Activated CD4-positive, alpha-beta T cell treated with anti-CD3 and anti-CD28 coated beads, Interleukin-2, amount 10 ng/mL, durations not matched to agents 7 days and 5 days (primary cell): ENCODE measurements around the gene ACTL6A. TPM values are rescaled to one million over a fixed set of nuclear protein-coding genes. Genes with fewer than 3 reads are reported as not detected.
"Not testable (repeated sequence)": the region's sequence is repeated elsewhere in the genome, so short reads cannot be mapped to it uniquely, and the experiment has no call there.

Source experiments
- CTCF ChIA-PET: fragments of 350-600 bp; sonication (Branson Sonifier 250); formaldehyde crosslinking; loops from one replicate; lab custom pipeline; 2021; ENCODE audit warnings: antibody characterized with exemption; lab: Charles Lee
- POLR2A ChIA-PET: fragments of 350-600 bp; sonication (Branson Sonifier 250); formaldehyde crosslinking; loops from one replicate; lab custom pipeline; 2021; ENCODE audit warnings: antibody characterized with exemption; lab: Charles Lee
- DNase-seq: peaks from one replicate; pipeline ENCODE4 v3.0.0-alpha.2; 2020
- H3K27ac Mint-ChIP-seq: one replicate; pipeline ENCODE4 v1.8.0; 2021; ENCODE audit warnings: mild to moderate bottlenecking, moderate library complexity, mixed read lengths
- H3K27me3 Mint-ChIP-seq: one replicate; pipeline ENCODE4 v1.8.0; 2021; ENCODE audit warnings: mixed read lengths
- H3K36me3 Mint-ChIP-seq: one replicate; pipeline ENCODE4 v1.8.0; 2021; ENCODE audit warnings: low read depth, mixed read lengths
- H3K4me1 Mint-ChIP-seq: one replicate; pipeline ENCODE4 v1.8.0; 2021; ENCODE audit warnings: mixed read lengths
- H3K4me3 Mint-ChIP-seq: one replicate; pipeline ENCODE4 v1.8.0; 2021; ENCODE audit warnings: mild to moderate bottlenecking, moderate library complexity, mixed read lengths
- H3K9me3 Mint-ChIP-seq: one replicate; pipeline ENCODE4 v1.8.0; 2021; ENCODE audit warnings: mixed read lengths
- total RNA-seq, 2 experiments: library from RNA; stranded (reverse); gene quantifications; one replicate each; pipeline ENCODE4 v1.2.3, GENCODE V29; 2021

ACTL6A gene
- total RNA-seq = 10 to 100 TPM; 88.7 to 89.5 TPM

DNA sequence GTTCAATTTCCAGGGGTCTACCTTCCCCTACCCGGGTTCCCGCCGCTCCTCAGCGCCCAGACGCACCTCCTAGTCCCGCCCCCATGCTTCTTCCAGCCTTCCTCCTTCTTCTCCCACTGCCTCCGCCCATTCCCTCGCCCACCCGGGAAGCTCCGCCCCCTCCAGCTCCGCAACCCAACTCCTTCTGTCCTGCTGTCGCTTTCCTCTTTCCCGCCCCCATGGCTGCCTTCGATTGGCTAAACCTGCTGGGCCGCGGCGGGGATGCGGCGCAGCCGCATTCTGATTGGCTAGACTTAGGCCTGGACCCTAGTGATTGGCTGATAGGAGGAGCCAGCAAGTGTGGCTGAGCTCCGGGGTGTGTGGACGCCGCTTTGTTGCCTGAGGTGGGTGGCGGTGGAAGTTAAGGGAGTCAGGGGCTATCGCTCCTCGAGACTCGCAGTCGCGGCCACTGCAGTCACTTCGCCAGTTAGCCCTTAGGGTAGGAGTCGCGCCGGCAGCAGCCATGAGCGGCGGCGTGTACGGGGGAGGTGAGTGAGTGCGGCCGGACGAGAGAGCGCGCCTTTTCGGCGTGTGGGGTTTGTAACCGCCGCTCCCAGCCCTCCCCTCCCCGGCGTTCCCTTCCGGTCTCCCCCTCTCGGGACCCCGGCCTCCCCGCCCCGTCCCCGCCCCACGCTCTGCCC lies at the start of gene ACTL6A:
Gene ACTL6A (plus strand): TSS at position 336 of the 680 bp plus-strand sequence. CDS start 167 bp downstream, at position 503.
- Mint-ChIP-seq H3K9me3 (no peaks in the 10 kb centered on the region), H3K27ac (peak within 1 kb of the TSS; percentile 97), H3K4me1 (peaks cover 37% of the 10 kb centered on the region), H3K36me3 (no peaks in the 10 kb centered on the region), H3K27me3 (peaks cover 11% of the 10 kb centered on the region), H3K4me3 (peak within 1 kb of the TSS; percentile 98)
- POLR2A ChIA-PET = interaction anchor here (0.6 kb wide), 2 partner anchors 55 to 170 kb away, joined by 3 to 4 read pairs; no protein-coding TSS in a partner anchor
- CTCF ChIA-PET = interaction anchor here (0.8 to 1.5 kb wide), 6 partner anchors 9 to 212 kb away, joined by 3 to 8 read pairs (median 4); partner anchors contain the start of gene GNB4
- peak; percentile 99 for DNase-seq

DNA sequence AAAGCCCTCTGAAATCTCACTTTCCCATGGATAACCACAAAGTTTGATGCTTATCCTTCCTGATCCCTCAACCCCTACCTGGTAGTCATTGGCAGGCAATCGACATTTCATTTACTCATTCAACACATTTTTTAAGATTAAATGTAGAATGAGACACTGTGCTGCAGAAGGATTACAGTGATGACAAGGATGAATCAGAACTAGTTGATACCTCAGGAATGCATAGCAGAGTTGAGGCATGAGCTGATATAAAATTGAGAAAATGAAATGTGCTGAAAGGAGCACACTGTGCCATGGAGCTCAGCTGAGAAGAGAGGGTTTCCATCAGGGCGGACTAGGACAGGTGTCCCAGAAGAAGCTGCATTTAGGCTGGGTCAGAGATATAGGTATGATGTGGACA lies 48.9 kb upstream of the ACTL6A start:
- Mint-ChIP-seq H3K4me3 (no peak overlapping the region), H3K27ac (no peak overlapping the region), H3K9me3 (no peaks in the 10 kb centered on the region), H3K27me3 (peaks cover 6% of the 10 kb centered on the region), H3K36me3 (no peaks in the 10 kb centered on the region), H3K4me1 (no peaks in the 10 kb centered on the region)
- DNase-seq = no peak
- ChIA-PET POLR2A (no interaction called here), CTCF (no interaction called here)

DNA sequence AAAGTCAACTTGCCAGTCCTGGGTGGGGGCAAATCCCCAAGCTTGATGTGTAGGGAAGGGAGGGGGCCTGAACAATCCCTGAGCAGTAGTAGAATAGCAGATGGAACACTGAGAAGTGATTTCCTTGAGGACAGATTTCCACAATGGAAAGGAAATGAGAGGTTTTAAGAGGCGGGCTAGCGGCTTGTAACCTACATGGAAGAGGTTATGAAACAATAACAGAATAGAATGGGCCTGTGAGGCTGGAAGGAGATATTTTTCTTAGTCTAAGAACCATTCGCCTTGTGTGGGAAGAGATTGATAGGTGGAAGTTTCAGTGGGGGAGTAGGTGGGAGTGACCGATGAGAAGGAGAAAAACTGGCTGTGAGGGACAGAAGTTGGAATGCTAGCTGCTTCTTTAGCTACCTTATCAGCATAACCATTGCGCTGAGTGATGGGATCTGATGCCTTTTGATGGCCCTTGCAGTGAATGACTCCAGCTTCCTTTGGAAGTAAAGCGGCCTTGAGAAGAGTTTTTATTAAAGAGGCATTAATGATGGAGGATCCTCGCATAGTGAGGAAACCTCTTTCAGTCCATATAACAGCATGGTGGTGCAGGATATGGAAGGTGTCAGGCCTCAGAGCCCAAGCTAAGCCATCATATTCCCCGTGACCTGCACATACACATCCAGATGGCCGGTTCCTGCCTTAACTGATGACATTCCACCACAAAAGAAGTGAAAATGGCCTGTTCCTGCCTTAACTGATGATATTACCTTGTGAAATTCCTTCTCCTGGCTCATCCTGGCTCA lies 46.1 kb upstream of the ACTL6A start:
- H3K4me1 Mint-ChIP-seq, H3K27me3 Mint-ChIP-seq, POLR2A ChIA-PET, H3K36me3 Mint-ChIP-seq, DNase-seq, H3K27ac Mint-ChIP-seq, H3K4me3 Mint-ChIP-seq, CTCF ChIA-PET, H3K9me3 Mint-ChIP-seq: not testable (repeated sequence)

DNA sequence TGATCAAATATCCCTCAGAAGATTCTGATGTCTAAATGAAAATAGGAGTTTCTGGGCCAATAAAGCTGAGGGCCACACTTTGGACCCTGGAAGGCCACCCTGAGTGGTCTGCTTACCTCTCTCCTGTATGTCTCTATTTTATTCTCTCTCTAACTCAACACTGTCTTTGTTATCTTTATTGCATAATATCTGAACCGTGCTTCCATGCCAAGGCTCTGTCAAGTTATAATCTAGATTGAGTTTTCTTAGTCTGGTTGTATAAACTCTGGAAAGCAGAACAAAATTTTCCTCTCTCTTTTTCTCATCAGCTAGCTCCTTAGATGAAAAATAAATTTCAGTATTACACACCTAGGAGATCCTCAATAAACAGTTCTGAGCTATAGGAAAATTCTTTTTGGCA lies 36.2 kb upstream of the ACTL6A start:
- Mint-ChIP-seq H3K27me3 (peaks cover 10% of the 10 kb centered on the region), H3K9me3 (no peaks in the 10 kb centered on the region), H3K4me3 (no peak overlapping the region), H3K36me3 (no peaks in the 10 kb centered on the region), H3K27ac (no peak overlapping the region), H3K4me1 (no peaks in the 10 kb centered on the region)
- CTCF ChIA-PET = no interaction called here
- POLR2A ChIA-PET = no interaction called here
- no peak for DNase-seq

DNA sequence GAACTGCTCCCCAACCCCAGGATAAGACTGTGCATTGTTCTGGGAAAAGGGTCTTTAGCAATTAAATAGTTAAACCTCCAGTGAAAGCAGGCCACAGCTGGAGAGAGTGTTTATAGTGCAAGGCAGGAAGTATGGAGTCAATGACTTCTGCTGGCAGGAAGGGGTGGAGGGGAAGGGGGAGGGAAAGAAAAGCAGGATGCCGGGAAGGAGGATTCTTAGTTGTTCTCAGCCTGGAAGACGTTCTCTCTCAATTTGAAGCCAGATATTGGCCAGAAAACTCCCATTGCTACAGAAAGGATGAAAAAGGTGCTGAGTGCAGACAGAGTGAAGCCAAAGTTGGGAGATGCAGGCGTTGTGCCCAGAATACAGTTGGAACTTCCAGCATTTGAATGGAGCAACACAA lies 35.7 kb upstream of the ACTL6A start:
- no peak for DNase-seq
- H3K4me3 Mint-ChIP-seq = no peak overlapping the region
- ChIA-PET CTCF (no interaction called here), POLR2A (no interaction called here)
- H3K27me3 Mint-ChIP-seq = peaks cover 10% of the 10 kb centered on the region
- no peaks in the 10 kb centered on the region for H3K4me1 Mint-ChIP-seq
- no peaks in the 10 kb centered on the region for H3K36me3 Mint-ChIP-seq
- no peaks in the 10 kb centered on the region for H3K9me3 Mint-ChIP-seq
- H3K27ac Mint-ChIP-seq = no peak overlapping the region

DNA sequence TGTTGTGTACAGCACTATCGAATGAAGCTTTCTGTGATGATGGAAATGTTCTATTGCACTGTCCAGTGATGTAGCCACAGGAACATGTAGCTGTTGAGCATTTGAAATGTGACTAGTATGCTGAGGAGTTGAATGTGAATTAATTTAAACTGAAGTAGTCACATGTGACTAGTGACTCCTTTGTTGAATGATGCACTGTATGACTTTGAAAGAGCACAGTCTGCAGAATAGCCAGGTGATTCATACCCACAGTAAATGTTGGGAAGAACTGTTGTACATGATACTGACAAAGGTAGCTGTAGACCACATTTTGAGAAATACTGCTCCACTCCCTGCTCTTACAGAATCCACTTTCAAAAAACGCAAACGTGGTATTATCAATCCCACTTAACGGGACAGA lies 34.0 kb upstream of the ACTL6A start:
- DNase-seq = no peak
- CTCF ChIA-PET = no interaction called here
- Mint-ChIP-seq H3K27me3 (peaks cover 14% of the 10 kb centered on the region), H3K27ac (no peak overlapping the region), H3K4me3 (no peak overlapping the region), H3K4me1 (no peaks in the 10 kb centered on the region), H3K36me3 (no peaks in the 10 kb centered on the region), H3K9me3 (no peaks in the 10 kb centered on the region)
- POLR2A ChIA-PET = no interaction called here

DNA sequence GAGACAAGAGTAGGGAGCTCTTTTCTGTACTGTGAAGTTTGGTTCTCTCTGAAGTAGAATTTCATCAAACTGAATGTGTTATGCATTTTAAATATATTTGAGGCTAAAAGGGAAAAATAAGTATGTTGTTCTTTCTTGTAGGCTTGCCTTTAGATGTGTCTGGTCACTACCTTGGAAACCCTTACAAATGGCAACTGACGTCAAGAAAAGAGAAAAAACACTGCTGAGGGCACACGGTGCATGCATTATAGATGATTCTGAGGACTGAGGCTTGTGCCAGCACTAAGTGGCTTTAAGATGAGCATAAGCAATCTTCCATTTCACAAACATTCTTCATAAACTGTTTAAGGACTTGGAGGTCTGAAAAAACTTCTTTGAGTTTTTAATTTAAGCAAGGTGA lies 31.1 kb upstream of the ACTL6A start:
- ChIA-PET CTCF (no interaction called here), POLR2A (no interaction called here)
- Mint-ChIP-seq H3K36me3 (no peaks in the 10 kb centered on the region), H3K4me3 (no peak overlapping the region), H3K4me1 (no peaks in the 10 kb centered on the region), H3K27ac (no peak overlapping the region), H3K27me3 (peaks cover 17% of the 10 kb centered on the region), H3K9me3 (no peaks in the 10 kb centered on the region)
- no peak for DNase-seq

DNA sequence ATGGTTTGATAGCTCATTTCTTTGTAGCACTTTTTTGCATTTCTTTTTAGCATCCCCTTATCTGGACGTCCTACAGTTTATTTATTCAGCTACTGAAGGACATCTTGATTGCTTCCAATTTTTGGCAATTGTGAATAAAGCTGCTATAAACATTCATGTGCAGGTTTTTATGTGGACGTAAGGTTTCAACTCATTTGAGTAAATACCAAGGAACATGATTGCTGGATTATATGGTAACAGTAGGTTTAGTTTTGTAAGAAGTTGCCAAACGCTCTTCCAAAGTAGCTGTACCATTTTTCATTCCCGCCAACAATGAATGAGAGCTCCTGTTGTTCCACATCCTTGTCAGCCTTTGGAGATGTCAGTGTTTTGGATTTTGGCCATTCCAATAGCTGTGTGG lies 29.5 kb upstream of the ACTL6A start:
- Mint-ChIP-seq H3K27me3 (peaks cover 12% of the 10 kb centered on the region), H3K9me3 (no peaks in the 10 kb centered on the region), H3K4me3 (no peak overlapping the region), H3K36me3 (no peaks in the 10 kb centered on the region), H3K27ac (no peak overlapping the region), H3K4me1 (no peaks in the 10 kb centered on the region)
- DNase-seq = no peak
- POLR2A ChIA-PET = no interaction called here
- CTCF ChIA-PET = interaction anchor here (0.9 to 1.1 kb wide), 2 partner anchors 15 to 25 kb away, joined by 3 read pairs; no protein-coding TSS in a partner anchor

DNA sequence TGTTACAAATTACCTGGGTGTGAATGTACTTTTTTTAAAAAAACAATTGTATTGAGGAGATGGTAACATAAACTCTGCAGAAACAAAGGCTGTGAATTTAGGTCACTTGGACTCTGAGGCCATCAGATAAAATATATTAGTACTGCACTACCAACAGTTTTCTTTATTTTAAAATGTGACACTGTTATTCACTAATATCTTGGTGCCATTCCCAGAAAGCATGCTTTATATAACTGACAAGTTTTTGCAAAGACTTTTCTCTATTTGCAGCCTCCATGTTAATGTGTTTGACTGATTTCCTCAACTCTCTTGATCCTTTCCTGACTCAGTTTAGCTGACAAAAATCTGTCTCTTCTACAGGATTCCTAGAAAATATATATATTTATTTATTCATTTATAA lies 26.5 kb upstream of the ACTL6A start:
- H3K9me3 Mint-ChIP-seq = no peaks in the 10 kb centered on the region
- ChIA-PET POLR2A (interaction anchor here (0.5 kb wide), 1 partner anchor 119 kb away, joined by 4 read pairs; no protein-coding TSS in a partner anchor), CTCF (no interaction called here)
- H3K36me3 Mint-ChIP-seq = no peaks in the 10 kb centered on the region
- H3K27ac Mint-ChIP-seq = no peak overlapping the region
- H3K4me1 Mint-ChIP-seq = no peaks in the 10 kb centered on the region
- no peak overlapping the region for H3K4me3 Mint-ChIP-seq
- DNase-seq = no peak
- H3K27me3 Mint-ChIP-seq = peaks cover 9% of the 10 kb centered on the region

DNA sequence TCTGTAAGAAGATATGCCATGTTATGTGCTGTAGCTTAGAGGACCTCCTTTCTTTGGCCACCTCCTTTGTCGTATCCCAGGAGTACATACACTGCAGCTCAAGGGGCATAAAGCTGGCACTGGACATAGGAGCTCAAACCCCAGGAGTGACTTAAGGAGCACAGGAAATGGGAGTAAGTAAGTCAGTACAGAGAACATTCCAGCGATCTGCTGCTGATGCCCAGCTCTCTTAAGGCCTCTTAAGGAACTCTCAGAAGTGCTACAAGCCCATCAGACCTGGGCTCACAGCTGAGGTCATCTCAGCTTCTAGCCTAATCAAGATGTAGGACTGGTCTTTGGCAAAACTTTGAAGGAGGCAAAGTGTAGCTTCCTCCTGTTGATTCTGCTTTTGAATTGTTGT lies 21.6 kb upstream of the ACTL6A start:
- Mint-ChIP-seq H3K9me3 (no peaks in the 10 kb centered on the region), H3K27ac (no peak overlapping the region), H3K36me3 (peaks cover 2% of the 10 kb centered on the region), H3K27me3 (peaks cover 7% of the 10 kb centered on the region), H3K4me1 (no peaks in the 10 kb centered on the region), H3K4me3 (no peak overlapping the region)
- ChIA-PET CTCF (interaction anchor here (0.5 kb wide), 1 partner anchor 177 kb away, joined by 4 read pairs; no protein-coding TSS in a partner anchor), POLR2A (no interaction called here)
- DNase-seq = no peak

DNA sequence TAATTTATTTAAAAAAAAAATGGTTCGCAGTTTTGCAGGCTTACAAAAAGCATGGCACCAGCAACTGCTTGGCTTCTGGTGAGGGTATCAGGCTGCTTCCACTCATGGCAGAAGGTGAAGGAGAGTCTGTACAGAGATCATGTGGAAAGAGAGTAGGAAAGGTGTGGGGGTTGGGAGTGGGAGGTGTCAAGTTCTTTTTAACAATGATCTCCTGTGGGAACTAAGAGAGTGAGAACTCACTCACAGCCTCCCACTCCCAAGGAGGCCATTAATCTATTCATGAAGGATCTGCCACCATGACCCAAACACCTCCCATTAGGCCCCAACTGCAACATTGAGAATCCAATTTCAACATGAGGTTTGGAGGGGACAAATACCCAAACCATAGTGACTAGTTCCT lies 21.1 kb upstream of the ACTL6A start:
- H3K27ac Mint-ChIP-seq = no peak overlapping the region
- DNase-seq = no peak
- peaks cover 2% of the 10 kb centered on the region for H3K36me3 Mint-ChIP-seq
- peaks cover 7% of the 10 kb centered on the region for H3K27me3 Mint-ChIP-seq
- no peaks in the 10 kb centered on the region for H3K4me1 Mint-ChIP-seq
- H3K9me3 Mint-ChIP-seq = no peaks in the 10 kb centered on the region
- CTCF ChIA-PET = no interaction called here
- POLR2A ChIA-PET = no interaction called here
- H3K4me3 Mint-ChIP-seq = no peak overlapping the region

DNA sequence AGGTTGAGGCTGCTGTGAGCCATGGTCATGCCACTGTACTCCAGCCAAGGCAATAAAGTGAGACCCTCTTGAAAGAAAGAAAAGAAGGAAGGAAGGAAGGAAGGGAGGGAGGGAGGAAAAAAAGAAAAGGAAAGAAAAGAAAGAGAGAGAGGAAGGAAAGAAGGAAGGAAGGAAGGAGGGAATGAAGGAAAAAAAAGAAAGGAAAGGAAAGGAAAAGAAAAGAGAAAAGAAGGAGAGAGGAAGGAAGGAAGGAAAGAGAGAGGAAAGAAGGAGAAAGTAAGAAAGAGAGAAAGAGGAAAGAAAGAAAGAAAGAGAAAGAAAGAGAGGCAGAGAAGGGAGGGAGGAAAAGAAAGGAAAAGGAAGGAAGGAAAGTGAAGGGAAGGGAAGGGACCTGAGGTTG lies 20.4 kb upstream of the ACTL6A start:
- H3K9me3 Mint-ChIP-seq = no peaks in the 10 kb centered on the region
- POLR2A ChIA-PET = no interaction called here
- H3K4me1 Mint-ChIP-seq = no peaks in the 10 kb centered on the region
- H3K27ac Mint-ChIP-seq = no peak overlapping the region
- no peak for DNase-seq
- H3K4me3 Mint-ChIP-seq = no peak overlapping the region
- H3K36me3 Mint-ChIP-seq = peaks cover 2% of the 10 kb centered on the region
- CTCF ChIA-PET = no interaction called here
- H3K27me3 Mint-ChIP-seq = peaks cover 7% of the 10 kb centered on the region

DNA sequence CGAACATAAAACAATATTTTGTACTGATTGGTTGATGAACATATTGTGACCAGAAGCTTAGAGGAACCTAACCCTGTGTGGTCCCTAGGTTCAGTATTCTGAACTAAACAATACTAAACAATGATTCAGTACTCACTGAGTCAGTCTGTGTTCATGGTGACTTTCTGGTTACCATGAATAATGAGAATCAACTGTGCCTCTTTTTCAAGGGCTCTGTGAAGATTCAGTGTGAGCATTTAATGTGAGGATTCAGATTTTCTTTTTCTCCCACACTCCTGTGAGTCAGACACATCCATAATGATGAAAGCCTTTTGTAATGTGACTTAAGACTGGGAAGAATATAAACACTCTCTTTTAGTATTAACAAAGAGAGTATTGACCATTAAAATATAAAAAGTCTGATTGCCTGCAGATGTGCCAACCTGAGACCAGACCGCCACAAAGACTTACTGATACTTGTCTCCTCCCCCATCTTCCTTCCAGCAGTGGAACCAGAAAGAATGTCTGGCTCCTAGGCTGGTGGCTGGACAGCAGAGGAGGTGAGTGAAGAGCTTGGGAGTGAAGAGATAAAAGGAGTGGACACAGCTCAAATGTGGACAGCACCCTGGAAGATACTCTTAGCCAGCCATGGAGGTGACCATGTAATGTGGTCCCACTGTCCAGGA lies 17.6 kb upstream of the ACTL6A start:
- no peak overlapping the region for H3K27ac Mint-ChIP-seq
- POLR2A ChIA-PET = no interaction called here
- peaks cover 9% of the 10 kb centered on the region for H3K27me3 Mint-ChIP-seq
- peaks cover 2% of the 10 kb centered on the region for H3K36me3 Mint-ChIP-seq
- CTCF ChIA-PET = no interaction called here
- no peaks in the 10 kb centered on the region for H3K4me1 Mint-ChIP-seq
- no peak for DNase-seq
- no peaks in the 10 kb centered on the region for H3K9me3 Mint-ChIP-seq
- H3K4me3 Mint-ChIP-seq = no peak overlapping the region
